GM23338 (cell line): ENCODE results near the gene NME1. TPM values are rescaled to one million over a fixed set of nuclear protein-coding genes. Genes with fewer than 3 reads are reported as not detected.

Source experiments
- ATAC-seq: fragments of 200-7000 bp; cut with Tn5 transposase; 3 replicates; pipeline ENCODE4 v1.9.1; 2020
- DNase-seq: peaks from one replicate; pipeline ENCODE4 v3.0.0-alpha.2; 2015; ENCODE audit warnings: low spot score
- H2AFZ ChIP-seq: fragments of 200-600 bp; sonication (generic); 2 replicates; pipeline ENCODE4 v1.8.0; 2016; ENCODE audit warnings: antibody characterized with exemption, mild to moderate bottlenecking, moderate library complexity
- H3F3A ChIP-seq: fragments of 200-600 bp; sonication (generic); replicated peaks from 2 replicates; pipeline ENCODE4 v1.8.0; 2017; ENCODE audit warnings: antibody characterized with exemption, mixed run types, low read depth
- H3K27ac ChIP-seq: fragments of 200-600 bp; sonication (generic); 2 replicates; pipeline ENCODE4 v1.6.1; 2016; ENCODE audit warnings: low read depth
- H3K27me3 ChIP-seq: fragments of 200-600 bp; sonication (generic); 2 replicates; pipeline ENCODE4 v1.8.0; 2016; ENCODE audit warnings: mild to moderate bottlenecking, mixed run types, moderate library complexity; ENCODE audit not compliant: insufficient read depth
- H3K36me3 ChIP-seq: fragments of 200-600 bp; sonication (generic); 2 replicates; pipeline ENCODE4 v1.8.0; 2016; ENCODE audit warnings: mild to moderate bottlenecking; ENCODE audit not compliant: insufficient read depth
- H3K4me1 ChIP-seq: fragments of 200-600 bp; sonication (generic); 2 replicates; pipeline ENCODE4 v1.8.0; 2016; ENCODE audit warnings: mild to moderate bottlenecking, moderate library complexity; ENCODE audit not compliant: insufficient read depth
- H3K4me2 ChIP-seq: fragments of 200-600 bp; sonication (generic); 2 replicates; pipeline ENCODE4 v1.7.1; 2017; ENCODE audit warnings: mixed run types
- H3K4me3 ChIP-seq: fragments of 200-600 bp; sonication (generic); 2 replicates; pipeline ENCODE4 v1.6.1; 2016; ENCODE audit warnings: mixed run types
- H3K79me2 ChIP-seq: fragments of 200-600 bp; sonication (generic); replicated peaks from 2 replicates; pipeline ENCODE4 v1.8.0; 2017; ENCODE audit warnings: mild to moderate bottlenecking; ENCODE audit not compliant: insufficient read depth
- H3K9me2 ChIP-seq: fragments of 200-600 bp; sonication (generic); 2 replicates; pipeline ENCODE4 v1.8.0; 2017; ENCODE audit not compliant: insufficient read depth
- H4K20me1 ChIP-seq: fragments of 200-600 bp; sonication (generic); replicated peaks from 2 replicates; pipeline ENCODE4 v1.8.0; 2017; ENCODE audit warnings: mild to moderate bottlenecking; ENCODE audit not compliant: insufficient read depth
- H3K27ac Mint-ChIP-seq: 2 replicates; pipeline ENCODE4 v1.8.0; 2020; ENCODE audit warnings: inconsistent platforms, mild to moderate bottlenecking, moderate library complexity, mixed read lengths
- H3K27me3 Mint-ChIP-seq: 3 replicates; pipeline ENCODE4 v1.8.0; 2022; ENCODE audit warnings: low read depth, mild to moderate bottlenecking, moderate library complexity, mixed read lengths, inconsistent platforms; ENCODE audit not compliant: insufficient read depth, poor library complexity
- H3K36me3 Mint-ChIP-seq: 3 replicates; pipeline ENCODE4 v1.8.0; 2021; ENCODE audit warnings: low read depth, mild to moderate bottlenecking, inconsistent platforms, moderate library complexity, mixed read lengths
- H3K4me1 Mint-ChIP-seq: 3 replicates; pipeline ENCODE4 v1.8.0; 2020; ENCODE audit warnings: mild to moderate bottlenecking, inconsistent platforms, mixed read lengths
- H3K4me3 Mint-ChIP-seq: 3 replicates; pipeline ENCODE4 v1.8.0; 2021; ENCODE audit warnings: moderate library complexity, mild to moderate bottlenecking, inconsistent platforms, mixed read lengths
- H3K9me3 Mint-ChIP-seq: 3 replicates; pipeline ENCODE4 v1.8.0; 2020; ENCODE audit warnings: moderate library complexity, mild to moderate bottlenecking, inconsistent platforms, mixed read lengths
- ETS1 ChIP-seq: IDR thresholded peaks from 2 replicates; pipeline ENCODE4 v1.6.1; 2016; ENCODE audit warnings: antibody characterized with exemption
- EZH2 ChIP-seq: fragments of 200-600 bp; sonication (generic); IDR thresholded peaks from one replicate; pipeline ENCODE4 v1.8.0; 2017; ENCODE audit warnings: antibody characterized with exemption, mild to moderate bottlenecking, low read depth; ENCODE audit not compliant: unreplicated experiment
- EZH2phosphoT487 ChIP-seq: fragments of 200-600 bp; sonication (generic); IDR thresholded peaks from one replicate; pipeline ENCODE4 v1.8.1; 2018; ENCODE audit warnings: antibody characterized with exemption; ENCODE audit not compliant: unreplicated experiment
- NANOG ChIP-seq: IDR thresholded peaks from 2 replicates; pipeline ENCODE4 v1.6.1; 2016; ENCODE audit warnings: antibody characterized with exemption, borderline replicate concordance
- POLR2AphosphoS5 ChIP-seq: IDR thresholded peaks from 2 replicates; pipeline ENCODE4 v1.6.1; 2016; ENCODE audit warnings: antibody characterized with exemption, low read depth
- ZNF114 ChIP-seq: fragments of 250-450 bp; sonication (Bioruptor Pico); IDR thresholded peaks from 2 replicates; pipeline ENCODE4 v1.5.0; 2020; ENCODE audit warnings: mild to moderate bottlenecking, moderate library complexity
- ZNF462 ChIP-seq: fragments of 250-450 bp; sonication (Bioruptor Pico); IDR thresholded peaks from 2 replicates; pipeline ENCODE4 v1.5.0; 2020; ENCODE audit warnings: mild to moderate bottlenecking, moderate library complexity
- polyA plus RNA-seq: library from polyadenylated mRNA; unstranded; fragments of >200 nt; fragmentation: Nextera tagmentation; extraction: Ambion mirVana; gene quantifications from 2 replicates; pipeline ENCODE4 v1.2.1, GENCODE V29; 2016
- total RNA-seq: library from RNA; depleted of rRNA; stranded (reverse); fragments of >200 nt; shearing (Covaris generic); gene quantifications from 2 replicates; pipeline ENCODE4 v1.2.3, GENCODE V29; 2014

The NME1 gene
- total and polyA plus RNA-seq, 2 experiments from 2014 or later, result 159 to 534 TPM

GRCh38 chr17:51150932-51151331 lies 2.4 kb upstream of the NME1 start (continued):
- TF ChIP-seq ETS1, result no peak
- no peak for TF ChIP-seq ZNF114 (CRISPR knock-in tag)
- no peak for TF ChIP-seq NANOG

- Mint-ChIP-seq H3K4me1 (no peaks in the 10 kb centered on the region; the same call in 1 of the 3 replicates), H3K27ac (no peak overlapping the region), H3K27me3 (no peaks in the 10 kb centered on the region), H3K36me3 (peaks cover 28% of the 10 kb centered on the region), H3K9me3 (no peaks in the 10 kb centered on the region), H3K4me3 (no peak overlapping the region)
- TF ChIP-seq EZH2, result no peak
- TF ChIP-seq ZNF114 (CRISPR knock-in tag), result no peak
- Histone ChIP-seq H4K20me1 (peaks cover 15% of the 10 kb centered on the region; the same call in 1 of the 2 replicates), H3K4me1 (peaks cover 7% of the 10 kb centered on the region; the same call in 1 of the 2 replicates), H3K4me3 (peak overlapping the region; percentile 96), H3K36me3 (peaks cover 17% of the 10 kb centered on the region), H3K27me3 (no peaks in the 10 kb centered on the region), H3K9me2 (no peaks in the 10 kb centered on the region), H2AFZ (peak overlapping the region; percentile 52; the same call in 1 of the 2 replicates), H3K79me2 (peaks cover 43% of the 10 kb centered on the region), H3F3A (peaks cover 5% of the 10 kb centered on the region; the same call in 1 of the 2 replicates), H3K27ac (peak overlapping the region; percentile 71), H3K4me2 (peak overlapping the region; percentile 73)
- DNase-seq (no peak), ATAC-seq (no peak)
These were observed 571 bp upstream of the NME1 start for GRCh38 chr17:51152766-51153209.

GRCh38 chr17:51154176-51154575 lies 817 bp downstream of the NME1 start:
- Mint-ChIP-seq H3K27me3 (no peaks in the 10 kb centered on the region), H3K4me3 (no peak overlapping the region), H3K9me3 (no peaks in the 10 kb centered on the region), H3K36me3 (peaks cover 42% of the 10 kb centered on the region), H3K4me1 (no peaks in the 10 kb centered on the region; the same call in 1 of the 3 replicates), H3K27ac (no peak overlapping the region)
- H3K4me1 ChIP-seq, result peaks cover 7% of the 10 kb centered on the region; the same call in 1 of the 2 replicates
- no peaks in the 10 kb centered on the region for H3K27me3 ChIP-seq
- H3K4me2 ChIP-seq, result peak overlapping the region; percentile 99
- H4K20me1 ChIP-seq, result peaks cover 19% of the 10 kb centered on the region
- peaks cover 5% of the 10 kb centered on the region; the same call in 1 of the 2 replicates for H3F3A ChIP-seq
- peaks cover 18% of the 10 kb centered on the region for H3K36me3 ChIP-seq
- H3K4me3 ChIP-seq, result peak overlapping the region; percentile 96
- TF ChIP-seq ZNF462 (CRISPR knock-in tag), result no peak
- no peak for TF ChIP-seq POLR2AphosphoS5
- no peak for TF ChIP-seq EZH2phosphoT487
- ATAC-seq (peak; percentile 11), DNase-seq (no peak)
- H3K27ac ChIP-seq, result peak overlapping the region; percentile 64; the same call in 1 of the 2 replicates
- no peaks in the 10 kb centered on the region for H3K9me2 ChIP-seq
- peak overlapping the region; percentile 56; the same call in 1 of the 2 replicates for H2AFZ ChIP-seq
- H3K79me2 ChIP-seq, result peaks cover 57% of the 10 kb centered on the region
